GM21576 (cell line): ENCODE measurements around the gene TRIM14.
"Not testable (repeated sequence)": the region's sequence is repeated elsewhere in the genome, so short reads cannot be mapped to it uniquely, and the experiment has no call there.

Source experiments
- ATAC-seq: cut with Tn5 transposase; IDR thresholded peaks from one replicate; pipeline ENCODE4 v1.9.1; 2021; ENCODE audit warnings: mild to moderate bottlenecking, moderate library complexity; ENCODE audit not compliant: unreplicated experiment

The TRIM14 gene

GRCh38 chr9:98142182-98142907, 23.3 kb upstream of the TRIM14 start:
- no peak for ATAC-seq

GRCh38 chr9:98140503-98140902, 21.5 kb upstream of the TRIM14 start:
- ATAC-seq = no peak

- ATAC-seq = no peak
These were observed 17.5 kb upstream of the TRIM14 start for GRCh38 chr9:98136489-98136888.

- no peak for ATAC-seq
These were observed 16.9 kb upstream of the TRIM14 start for GRCh38 chr9:98135938-98136337.

- ATAC-seq = no peak
These were observed 16.5 kb upstream of the TRIM14 start for GRCh38 chr9:98135558-98135934.

GRCh38 chr9:98134702-98135557, 15.9 kb upstream of the TRIM14 start:
- no peak for ATAC-seq

- ATAC-seq = no peak
These were observed 14.0 kb upstream of the TRIM14 start for GRCh38 chr9:98132806-98133631.

GRCh38 chr9:98132158-98132557, 13.1 kb upstream of the TRIM14 start:
- no peak for ATAC-seq

GRCh38 chr9:98130576-98131228, 11.7 kb upstream of the TRIM14 start:
- ATAC-seq = no peak

- ATAC-seq = not testable (repeated sequence)
These were observed 11.0 kb upstream of the TRIM14 start for GRCh38 chr9:98130060-98130459.

GRCh38 chr9:98129451-98129881, 10.4 kb upstream of the TRIM14 start:
- ATAC-seq = peak; percentile 86

- no peak for ATAC-seq
These were observed 9.3 kb upstream of the TRIM14 start for GRCh38 chr9:98128316-98128715.

- ATAC-seq = no peak
These were observed 8.2 kb upstream of the TRIM14 start for GRCh38 chr9:98127226-98127625.

GRCh38 chr9:98124637-98125426, 5.8 kb upstream of the TRIM14 start:
- no peak for ATAC-seq

- ATAC-seq = not testable (repeated sequence)
These were observed 5.1 kb upstream of the TRIM14 start for GRCh38 chr9:98124091-98124490.

- no peak for ATAC-seq
These were observed 2.0 kb upstream of the TRIM14 start for GRCh38 chr9:98121058-98121457.

GRCh38 chr9:98120476-98120875, 1.5 kb upstream of the TRIM14 start:
- ATAC-seq = no peak

GRCh38 chr9:98117984-98118639, 910 bp downstream of the TRIM14 start:
- ATAC-seq = no peak

- ATAC-seq = not testable (repeated sequence)
These were observed 1.9 kb downstream of the TRIM14 start for GRCh38 chr9:98117097-98117496.
